Measurements from ENCODE around the gene PPT1.
A peak's percentile ranks its signal among the peaks of the same experiment; 100 is the strongest.

GRCh38 chr1:40096977-40097782 is at the start of gene PPT1:
- TF ChIP-seq CTCF (IDR thresholded peaks at IDR 0.05), result 0 out of 2 replicates have a peak, but pooled peaks have one; percentile 9
- TF ChIP-seq ZFX (IDR thresholded peaks at IDR 0.05; ENCODE audit: borderline replicate concordance), result no peak

Data from 22Rv1 (cell line).